GM10847 (cell line): ENCODE data around the gene UIMC1.

ENCODE experiments used
- POLR2A ChIP-seq: IDR thresholded peaks from 2 replicates; pipeline ENCODE4 v1.6.1; 2011; ENCODE audit not compliant: insufficient read length; ENCODE audit errors: extremely low read depth

The UIMC1 gene

DNA sequence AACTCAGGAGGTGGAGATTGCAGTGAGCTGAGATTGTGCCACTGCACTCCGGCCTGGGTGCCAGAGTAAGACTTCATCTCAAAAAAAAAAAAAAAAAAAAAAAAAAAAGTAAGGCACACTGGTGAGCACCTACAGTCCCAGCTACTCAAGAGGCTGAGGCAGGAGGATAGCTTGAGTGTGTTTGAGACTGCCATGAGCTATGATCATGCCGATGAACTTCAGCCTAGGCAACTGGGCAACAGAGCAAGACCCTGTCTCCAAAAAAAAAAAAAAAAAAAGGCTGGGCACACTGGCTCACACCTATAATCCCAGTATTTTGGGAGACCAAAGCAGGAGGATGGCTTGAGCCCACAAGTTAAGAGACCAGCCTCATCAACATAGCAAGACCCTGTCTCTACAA, 20.3 kb downstream of the UIMC1 start:
- TF ChIP-seq POLR2A = no peak

DNA sequence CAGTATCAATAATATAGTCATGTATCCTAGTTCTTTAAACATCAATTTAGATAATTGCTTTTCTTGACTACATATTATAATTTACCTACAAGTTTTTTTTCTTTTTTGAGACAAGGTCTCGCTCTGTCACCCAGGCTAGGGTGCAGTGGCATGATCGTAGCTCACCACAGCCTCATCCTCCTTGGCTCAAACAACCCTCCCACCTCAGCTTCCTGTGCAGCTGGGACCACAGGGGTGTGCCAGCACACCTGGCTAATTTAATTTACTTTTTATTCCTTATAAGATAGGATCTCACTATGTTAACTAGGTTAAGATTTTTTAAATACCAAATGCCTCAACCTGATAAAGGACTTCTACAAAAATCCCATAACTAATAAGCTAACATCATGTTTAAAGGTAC, 21.1 kb downstream of the UIMC1 start:
- TF ChIP-seq POLR2A = no peak

DNA sequence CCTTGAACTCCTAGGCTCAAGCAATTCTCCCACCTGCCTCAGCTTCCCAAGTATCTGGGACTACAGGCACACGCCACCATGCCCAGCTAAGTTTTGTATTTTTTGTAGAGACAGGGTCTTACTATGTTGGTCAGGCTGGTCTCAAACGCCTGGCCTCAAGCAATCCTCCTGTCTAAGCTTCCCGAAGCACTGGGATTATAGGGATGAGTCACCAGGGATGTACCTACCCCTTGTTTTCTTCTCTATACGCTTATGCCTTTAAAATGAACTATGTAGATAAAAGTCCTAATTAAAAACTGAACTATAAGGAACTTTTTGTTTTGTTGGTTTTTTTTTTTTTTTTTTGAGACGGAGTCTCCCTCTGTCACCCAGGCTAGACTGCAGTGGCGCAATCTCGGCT, 25.8 kb downstream of the UIMC1 start:
- TF ChIP-seq POLR2A = no peak

DNA sequence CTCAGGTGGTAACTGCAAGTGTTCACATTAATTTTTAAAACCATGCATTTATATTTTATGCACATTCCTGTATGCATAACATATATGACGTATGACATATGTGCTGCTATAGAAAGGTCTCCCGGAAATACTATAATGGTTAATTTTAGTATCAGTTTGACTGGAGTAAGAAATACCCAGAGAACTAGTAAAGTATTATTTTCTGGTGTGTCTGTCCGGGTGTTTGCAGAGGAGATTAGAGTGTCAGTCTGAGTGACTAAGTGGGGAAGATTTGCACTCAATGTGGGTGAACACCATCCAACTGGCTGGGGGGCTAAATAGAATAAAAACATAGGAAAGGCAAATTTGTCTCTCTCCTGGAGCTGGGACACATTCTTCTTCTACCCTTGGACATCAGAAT, 26.9 kb downstream of the UIMC1 start:
- no peak for TF ChIP-seq POLR2A

DNA sequence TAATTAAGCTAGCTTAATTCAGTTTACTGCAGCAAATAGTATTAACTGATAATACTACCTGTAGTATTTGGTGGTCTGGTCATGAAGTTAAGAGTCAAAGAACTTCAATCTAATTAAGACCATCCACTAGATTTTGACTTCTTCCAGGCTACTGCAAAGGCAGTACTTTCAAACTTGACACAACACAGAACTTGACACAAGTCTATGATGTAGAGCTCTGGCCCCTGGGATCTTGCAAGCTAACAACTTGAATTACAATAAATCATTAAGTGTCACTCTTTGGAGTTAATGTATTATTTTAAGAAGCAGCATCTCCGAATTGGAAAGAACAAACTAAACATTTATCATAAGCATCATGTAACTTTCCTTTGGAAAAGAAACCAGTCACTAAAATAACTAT, 40.9 kb downstream of the UIMC1 start:
- TF ChIP-seq POLR2A = no peak

DNA sequence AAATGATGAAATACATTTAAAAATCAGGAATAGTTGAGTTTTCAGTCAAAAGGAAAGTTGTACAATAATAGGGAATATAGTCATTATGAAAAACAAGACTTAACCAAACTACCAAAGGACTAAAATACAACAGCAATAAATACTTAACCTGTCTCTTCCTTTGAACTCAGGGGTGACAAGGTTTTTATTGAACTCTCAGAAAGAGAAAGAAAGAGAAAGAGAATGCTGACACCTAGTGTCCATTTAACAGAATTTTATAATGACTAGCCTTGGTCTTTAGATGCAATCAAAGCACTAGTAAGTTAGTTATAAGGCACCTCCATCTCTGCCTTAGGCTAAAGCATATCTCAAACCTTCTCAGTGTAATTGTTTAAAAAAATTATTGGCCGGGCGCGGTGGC, 47.5 kb downstream of the UIMC1 start:
- TF ChIP-seq POLR2A = no peak

DNA sequence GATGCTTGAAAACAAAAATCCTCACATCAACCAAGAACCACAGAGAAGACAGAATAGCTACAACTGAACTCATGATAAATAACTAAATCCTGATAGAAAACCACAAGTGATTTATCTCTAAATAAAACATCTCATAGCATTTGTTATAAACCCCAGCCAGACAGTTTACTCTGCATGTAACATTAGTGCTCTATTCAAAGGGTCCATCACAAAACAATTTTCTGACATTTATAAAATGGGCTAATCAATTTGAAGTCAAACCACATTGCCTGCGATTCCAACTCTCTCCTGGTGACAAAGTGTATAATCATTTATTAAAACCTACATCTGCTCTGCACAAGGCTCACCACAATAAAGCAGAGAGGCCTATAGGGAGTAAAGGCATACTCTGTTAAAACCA, 49.8 kb downstream of the UIMC1 start:
- no peak for TF ChIP-seq POLR2A

DNA sequence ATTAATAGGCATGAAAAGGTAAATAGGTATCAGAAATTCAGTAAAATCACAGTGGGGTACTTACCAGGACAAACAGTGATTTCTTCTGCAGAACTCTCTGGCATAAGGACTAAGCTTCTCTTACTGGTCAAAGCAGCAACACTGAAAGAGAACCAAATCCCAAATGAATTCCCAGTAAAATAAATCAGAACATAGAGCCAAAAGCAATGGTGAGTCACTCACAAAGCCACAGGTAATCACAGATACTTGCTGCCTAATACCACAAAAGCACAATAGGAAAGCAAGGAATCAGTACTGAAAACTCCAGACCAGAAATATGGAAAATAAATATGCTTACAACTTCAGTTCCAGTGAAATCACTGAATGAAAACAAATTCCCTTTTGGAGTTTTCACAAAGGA, 50.7 kb downstream of the UIMC1 start:
- no peak for TF ChIP-seq POLR2A

DNA sequence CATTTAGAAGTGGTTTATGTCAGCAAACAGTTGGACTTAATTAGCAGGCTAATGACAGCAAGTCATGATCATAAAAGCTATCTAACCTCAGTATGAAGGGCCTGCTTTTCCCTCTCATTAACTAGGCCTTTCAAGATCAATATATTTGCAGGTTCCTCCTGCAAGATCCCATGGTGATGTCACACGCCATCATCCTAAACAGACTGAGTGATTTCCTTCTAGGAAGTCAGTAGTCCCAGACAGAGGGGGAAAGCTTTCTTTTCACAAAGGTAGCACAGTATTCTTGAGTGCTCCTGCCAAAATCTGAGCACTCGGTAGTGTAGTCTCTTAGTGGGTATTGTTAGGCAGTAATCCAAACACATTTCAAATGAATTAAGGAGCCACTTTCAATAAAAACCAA, 52.5 kb downstream of the UIMC1 start:
- no peak for TF ChIP-seq POLR2A

DNA sequence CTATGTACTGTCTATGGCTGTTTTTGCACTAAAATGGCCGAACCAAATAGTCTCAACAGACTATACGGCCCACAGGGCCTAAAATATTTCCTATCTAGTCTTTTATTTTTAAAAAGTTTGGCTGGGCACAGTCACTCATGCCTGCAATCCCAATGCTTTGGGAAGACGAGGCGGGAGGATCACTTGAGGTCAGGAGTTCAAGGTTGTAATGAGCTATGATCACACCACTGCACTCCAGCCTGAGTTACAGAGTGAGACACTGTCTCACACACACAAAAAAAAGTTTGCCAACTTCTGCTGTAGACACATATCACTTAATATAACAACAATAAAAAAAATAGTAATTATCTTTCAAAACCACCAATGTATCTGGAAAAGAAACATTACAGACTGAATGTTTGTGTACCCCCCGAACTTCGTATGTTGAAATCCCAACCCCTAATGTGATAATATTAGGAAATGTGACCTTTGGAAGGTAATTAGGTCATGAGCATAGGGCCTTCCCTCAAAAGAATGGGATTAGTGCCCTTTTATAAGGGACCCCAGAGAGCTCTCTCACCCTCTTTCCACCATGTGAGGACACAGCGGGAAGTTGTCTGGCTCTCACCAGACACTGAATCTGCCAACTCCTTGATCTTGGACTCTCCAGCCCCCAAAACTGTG, 53.9 kb downstream of the UIMC1 start:
- no peak for TF ChIP-seq POLR2A

DNA sequence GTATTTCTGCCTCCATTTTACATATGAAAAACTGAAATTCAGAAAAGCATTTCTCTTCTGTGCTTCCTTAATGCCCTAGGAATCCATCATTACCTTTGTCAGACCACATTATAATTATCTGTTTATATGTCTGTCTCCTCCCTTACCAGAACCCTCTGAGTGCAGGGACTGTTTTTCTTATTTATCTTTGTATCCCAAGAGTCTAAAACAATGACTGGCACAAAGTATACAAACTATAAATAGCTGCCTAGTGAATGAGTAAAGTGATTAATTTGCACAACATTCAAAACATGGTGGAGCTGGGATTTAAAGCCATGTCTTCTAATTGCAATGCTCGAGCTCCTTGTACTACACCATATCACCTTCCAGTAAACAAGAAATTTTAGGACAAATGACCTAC, 58.1 kb downstream of the UIMC1 start:
- TF ChIP-seq POLR2A = no peak

DNA sequence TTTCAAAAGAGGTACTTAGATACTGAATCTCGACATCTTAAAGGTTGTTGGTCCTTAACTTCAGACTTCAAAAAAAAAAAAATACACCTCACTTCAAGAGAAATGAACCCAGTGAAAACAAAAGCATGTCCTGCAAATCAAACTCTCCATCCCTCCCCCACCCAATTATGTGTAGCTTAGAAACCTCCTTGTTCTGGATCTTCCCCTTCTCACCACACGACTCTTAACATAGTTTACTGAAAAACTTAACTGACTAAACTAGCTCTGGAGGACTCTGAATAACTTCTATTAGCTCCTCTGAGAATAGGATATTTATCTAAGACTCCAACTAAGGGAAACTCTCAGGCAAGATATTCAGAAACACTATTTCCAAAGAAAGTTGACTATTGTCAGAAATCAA, 58.7 kb downstream of the UIMC1 start:
- TF ChIP-seq POLR2A = no peak

DNA sequence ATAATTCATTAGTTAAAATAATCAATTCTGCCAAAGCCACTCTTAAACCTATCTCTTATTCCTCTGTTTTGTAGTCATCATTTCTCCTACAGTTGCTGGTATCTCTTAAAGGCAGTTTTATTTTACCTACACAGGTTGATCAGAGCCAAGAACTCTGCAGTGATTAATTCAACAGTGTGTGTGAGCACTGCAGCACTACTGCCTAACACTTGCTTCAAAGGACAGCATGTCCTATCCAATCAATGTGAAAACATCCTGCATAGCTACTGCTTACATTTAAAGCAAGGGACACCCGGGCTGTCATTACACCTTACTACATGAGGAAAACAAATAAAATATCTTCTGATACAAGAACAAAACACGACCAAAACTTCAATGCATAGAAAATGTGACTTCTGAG, 62.3 kb downstream of the UIMC1 start:
- TF ChIP-seq POLR2A = no peak

DNA sequence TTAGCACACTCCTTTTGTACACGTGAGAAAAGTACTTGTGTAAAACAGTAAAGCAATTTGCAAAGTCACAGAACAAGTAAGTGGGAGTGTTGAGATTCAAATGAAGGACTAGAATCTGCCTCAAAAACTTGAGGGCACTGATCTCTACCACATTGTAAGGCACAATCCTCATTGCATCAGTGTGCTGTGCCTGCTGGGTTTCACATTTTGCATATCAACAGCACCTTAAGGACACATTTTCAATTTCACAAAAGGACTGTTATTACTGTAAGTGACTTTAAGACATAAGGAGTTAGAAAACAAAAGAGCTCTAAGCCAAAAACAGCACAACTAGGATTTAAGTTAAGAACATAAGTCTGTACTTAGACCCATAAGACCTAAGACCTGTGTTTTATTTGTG, 62.8 kb downstream of the UIMC1 start:
- no peak for TF ChIP-seq POLR2A

DNA sequence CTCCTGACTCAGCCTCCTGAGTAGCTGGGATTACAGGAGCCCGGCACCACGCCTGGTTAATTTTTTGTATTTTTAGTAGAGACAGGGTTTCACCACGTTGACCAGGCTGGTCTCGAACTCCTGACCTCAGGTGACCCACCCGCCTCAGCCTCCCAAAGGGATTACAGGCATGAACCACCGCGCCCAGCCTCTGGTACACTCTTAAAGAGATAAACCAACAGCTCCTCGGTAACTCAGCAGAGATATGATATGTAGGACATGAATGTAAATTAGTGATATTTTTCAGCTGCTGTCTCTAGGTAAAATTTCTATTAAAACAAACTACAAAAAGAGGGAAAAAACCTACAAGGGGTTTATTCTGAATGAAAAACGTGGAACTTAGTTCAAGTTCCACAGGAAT, 64.6 kb downstream of the UIMC1 start:
- no peak for TF ChIP-seq POLR2A

DNA sequence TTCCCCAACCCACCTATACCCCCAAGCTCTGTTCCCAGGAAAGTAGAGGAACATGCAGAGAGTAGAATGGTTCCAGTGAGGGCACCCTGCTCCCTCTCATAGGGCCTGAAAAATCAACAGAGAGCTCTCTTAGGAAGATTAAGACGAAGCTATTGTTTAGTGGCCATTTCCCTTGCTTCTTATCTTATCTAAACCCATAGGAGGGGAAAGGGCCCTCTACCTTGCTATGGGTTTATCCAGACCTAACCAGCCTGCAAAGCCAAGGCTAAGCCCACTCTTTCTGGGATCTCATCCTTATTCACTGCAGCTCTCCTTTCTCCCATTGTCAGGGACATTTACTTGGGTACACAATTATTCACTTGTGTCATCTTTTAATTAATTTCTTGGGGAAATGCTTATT, 68.1 kb downstream of the UIMC1 start:
- TF ChIP-seq POLR2A = no peak

DNA sequence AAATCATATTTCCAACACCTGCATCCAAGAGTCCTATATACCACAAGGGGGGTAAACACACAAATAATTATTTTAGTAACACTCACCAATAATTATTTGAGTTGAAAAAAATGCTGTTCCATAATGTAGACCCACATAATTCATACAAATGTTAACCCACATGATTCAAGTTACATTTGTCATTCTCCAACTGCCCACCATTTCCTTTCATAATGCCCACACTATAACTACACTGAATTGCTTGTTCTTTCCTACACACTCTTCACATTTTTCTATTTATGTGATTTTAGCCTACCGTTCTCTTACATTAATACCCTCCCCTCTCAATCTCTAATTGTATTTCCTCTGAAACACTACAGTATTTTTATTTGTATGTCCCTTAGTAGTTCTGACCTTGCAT, 71.6 kb downstream of the UIMC1 start:
- no peak for TF ChIP-seq POLR2A
